ENCODE results near the gene CFAP73. TPM values are rescaled to one million over a fixed set of nuclear protein-coding genes. Genes with fewer than 3 reads are reported as not detected.

The CFAP73 gene
- polyA plus RNA-seq, 1 donor from 2014 or later = not detected

DNA sequence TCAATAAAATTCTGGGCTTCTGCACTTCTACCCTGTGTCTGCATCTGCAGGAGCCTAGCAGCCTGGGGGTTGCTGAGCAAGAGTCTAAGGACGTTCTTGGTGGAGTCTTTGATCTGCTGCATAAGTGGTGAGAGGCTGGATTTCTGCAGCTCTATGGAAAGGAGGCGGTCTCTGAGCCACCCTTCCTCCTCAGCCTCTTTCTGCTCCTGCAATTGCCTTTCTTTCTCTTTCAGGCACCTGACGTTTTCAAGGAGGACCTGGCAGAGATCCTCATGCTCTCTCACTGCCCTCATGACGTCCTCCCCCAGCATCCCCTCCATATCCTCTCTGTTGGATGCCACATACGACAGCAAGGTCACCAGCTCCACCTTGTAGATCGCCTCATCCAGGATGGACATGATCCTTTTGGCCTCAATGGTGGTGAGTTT is 58.1 kb downstream of the CFAP73 start:
- Histone ChIP-seq H3K4me2 (ENCODE audit: low read length) (no peak overlapping the region), H2AFZ (ENCODE audit: low read depth, low read length) (no peak overlapping the region), H3K9me2 (ENCODE audit: insufficient read depth, low read length) (no peaks in the 10 kb centered on the region), H3K36me3 (ENCODE audit: insufficient read depth, low read length) (no peaks in the 10 kb centered on the region), H3K9me3 (ENCODE audit: low read length) (no peaks in the 10 kb centered on the region), H3F3A (ENCODE audit: insufficient read depth, low read length, poor library complexity, severe bottlenecking) (no peaks in the 10 kb centered on the region), H3K79me2 (replicated peaks; ENCODE audit: insufficient read depth, low read length) (no peaks in the 10 kb centered on the region), H4K20me1 (ENCODE audit: insufficient read depth) (no peaks in the 10 kb centered on the region), H3K4me3 (ENCODE audit: low read length) (no peak overlapping the region), H3K9ac (ENCODE audit: low read length) (no peak overlapping the region), H3K27me3 (ENCODE audit: insufficient read depth, low read depth, low read length) (no peaks in the 10 kb centered on the region), H3K27ac (ENCODE audit: low read length) (no peak overlapping the region)
- TF ChIP-seq, protein P1, sequence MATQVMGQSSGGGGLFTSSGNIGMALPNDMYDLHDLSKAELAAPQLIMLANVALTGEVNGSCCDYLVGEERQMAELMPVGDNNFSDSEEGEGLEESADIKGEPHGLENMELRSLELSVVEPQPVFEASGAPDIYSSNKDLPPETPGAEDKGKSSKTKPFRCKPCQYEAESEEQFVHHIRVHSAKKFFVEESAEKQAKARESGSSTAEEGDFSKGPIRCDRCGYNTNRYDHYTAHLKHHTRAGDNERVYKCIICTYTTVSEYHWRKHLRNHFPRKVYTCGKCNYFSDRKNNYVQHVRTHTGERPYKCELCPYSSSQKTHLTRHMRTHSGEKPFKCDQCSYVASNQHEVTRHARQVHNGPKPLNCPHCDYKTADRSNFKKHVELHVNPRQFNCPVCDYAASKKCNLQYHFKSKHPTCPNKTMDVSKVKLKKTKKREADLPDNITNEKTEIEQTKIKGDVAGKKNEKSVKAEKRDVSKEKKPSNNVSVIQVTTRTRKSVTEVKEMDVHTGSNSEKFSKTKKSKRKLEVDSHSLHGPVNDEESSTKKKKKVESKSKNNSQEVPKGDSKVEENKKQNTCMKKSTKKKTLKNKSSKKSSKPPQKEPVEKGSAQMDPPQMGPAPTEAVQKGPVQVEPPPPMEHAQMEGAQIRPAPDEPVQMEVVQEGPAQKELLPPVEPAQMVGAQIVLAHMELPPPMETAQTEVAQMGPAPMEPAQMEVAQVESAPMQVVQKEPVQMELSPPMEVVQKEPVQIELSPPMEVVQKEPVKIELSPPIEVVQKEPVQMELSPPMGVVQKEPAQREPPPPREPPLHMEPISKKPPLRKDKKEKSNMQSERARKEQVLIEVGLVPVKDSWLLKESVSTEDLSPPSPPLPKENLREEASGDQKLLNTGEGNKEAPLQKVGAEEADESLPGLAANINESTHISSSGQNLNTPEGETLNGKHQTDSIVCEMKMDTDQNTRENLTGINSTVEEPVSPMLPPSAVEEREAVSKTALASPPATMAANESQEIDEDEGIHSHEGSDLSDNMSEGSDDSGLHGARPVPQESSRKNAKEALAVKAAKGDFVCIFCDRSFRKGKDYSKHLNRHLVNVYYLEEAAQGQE (IDR thresholded peaks at IDR 0.05; ENCODE audit: borderline replicate concordance) = no peak
- TF ChIP-seq, protein P2, sequence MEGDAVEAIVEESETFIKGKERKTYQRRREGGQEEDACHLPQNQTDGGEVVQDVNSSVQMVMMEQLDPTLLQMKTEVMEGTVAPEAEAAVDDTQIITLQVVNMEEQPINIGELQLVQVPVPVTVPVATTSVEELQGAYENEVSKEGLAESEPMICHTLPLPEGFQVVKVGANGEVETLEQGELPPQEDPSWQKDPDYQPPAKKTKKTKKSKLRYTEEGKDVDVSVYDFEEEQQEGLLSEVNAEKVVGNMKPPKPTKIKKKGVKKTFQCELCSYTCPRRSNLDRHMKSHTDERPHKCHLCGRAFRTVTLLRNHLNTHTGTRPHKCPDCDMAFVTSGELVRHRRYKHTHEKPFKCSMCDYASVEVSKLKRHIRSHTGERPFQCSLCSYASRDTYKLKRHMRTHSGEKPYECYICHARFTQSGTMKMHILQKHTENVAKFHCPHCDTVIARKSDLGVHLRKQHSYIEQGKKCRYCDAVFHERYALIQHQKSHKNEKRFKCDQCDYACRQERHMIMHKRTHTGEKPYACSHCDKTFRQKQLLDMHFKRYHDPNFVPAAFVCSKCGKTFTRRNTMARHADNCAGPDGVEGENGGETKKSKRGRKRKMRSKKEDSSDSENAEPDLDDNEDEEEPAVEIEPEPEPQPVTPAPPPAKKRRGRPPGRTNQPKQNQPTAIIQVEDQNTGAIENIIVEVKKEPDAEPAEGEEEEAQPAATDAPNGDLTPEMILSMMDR (IDR thresholded peaks at IDR 0.05; ENCODE audit: poor library complexity, severe bottlenecking) = no peak
- TF ChIP-seq EP300 (conservative IDR thresholded peaks at IDR 0.05; ENCODE audit: poor library complexity, severe bottlenecking) (no peak), RAD21 (conservative IDR thresholded peaks at IDR 0.05) (no peak), POLR2AphosphoS5 (IDR thresholded peaks at IDR 0.05) (no peak), SMC3 (conservative IDR thresholded peaks at IDR 0.05; ENCODE audit: poor library complexity) (no peak)

DNA sequence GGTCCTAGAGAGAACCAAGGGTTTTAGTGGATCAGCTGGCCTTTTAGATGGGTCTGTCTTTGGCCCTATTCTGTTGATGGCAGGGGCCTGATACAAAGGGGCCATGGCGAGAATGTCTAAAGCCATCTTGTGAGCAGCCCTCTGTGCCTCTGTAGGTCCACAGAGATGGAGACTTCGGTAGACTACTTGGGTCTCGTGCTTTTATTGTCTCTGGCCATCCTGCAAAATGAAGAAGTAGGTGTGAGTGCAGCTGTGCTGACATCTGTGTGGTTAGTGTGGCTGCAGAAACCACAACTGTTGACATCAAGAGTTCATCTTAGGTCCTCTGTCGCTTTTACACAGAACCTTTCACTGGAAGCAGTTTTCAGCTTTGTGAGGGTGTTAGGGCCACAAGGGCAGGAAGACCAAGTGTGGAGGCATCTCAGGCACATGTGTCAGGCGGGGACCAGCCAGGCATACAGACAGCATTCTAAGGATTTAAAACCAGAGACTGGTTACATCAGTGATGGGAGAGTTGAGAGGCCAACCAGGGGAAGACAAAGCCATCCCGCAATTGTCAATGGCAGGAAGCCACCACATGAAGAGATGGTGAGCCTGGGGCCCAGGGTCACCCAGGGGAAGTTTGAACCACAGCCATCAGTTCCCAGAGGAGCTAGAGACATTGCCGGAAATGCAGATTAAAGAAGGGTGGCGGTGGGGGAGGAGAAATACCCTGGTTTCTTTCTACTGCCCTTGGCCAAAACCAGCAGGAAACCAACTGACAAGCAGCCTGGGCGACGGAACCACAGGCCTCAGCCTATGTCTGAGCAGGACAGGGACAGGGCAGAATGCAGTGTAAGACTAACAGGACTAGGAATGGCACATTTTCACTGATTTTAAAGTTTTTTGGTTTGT is 58.8 kb downstream of the CFAP73 start:
- Histone ChIP-seq H3K27me3 (ENCODE audit: insufficient read depth, low read depth, low read length) (no peaks in the 10 kb centered on the region), H4K20me1 (ENCODE audit: insufficient read depth) (no peaks in the 10 kb centered on the region), H3K27ac (ENCODE audit: low read length) (no peak overlapping the region), H3K9ac (ENCODE audit: low read length) (no peak overlapping the region), H3K79me2 (replicated peaks; ENCODE audit: insufficient read depth, low read length) (no peaks in the 10 kb centered on the region), H3F3A (ENCODE audit: insufficient read depth, low read length, poor library complexity, severe bottlenecking) (no peaks in the 10 kb centered on the region), H3K4me3 (ENCODE audit: low read length) (no peak overlapping the region), H3K9me2 (ENCODE audit: insufficient read depth, low read length) (no peaks in the 10 kb centered on the region), H3K36me3 (ENCODE audit: insufficient read depth, low read length) (no peaks in the 10 kb centered on the region), H3K4me2 (ENCODE audit: low read length) (no peak overlapping the region), H2AFZ (ENCODE audit: low read depth, low read length) (no peak overlapping the region), H3K9me3 (ENCODE audit: low read length) (no peaks in the 10 kb centered on the region)
- TF ChIP-seq, protein P2 (IDR thresholded peaks at IDR 0.05; ENCODE audit: poor library complexity, severe bottlenecking) = no peak
- TF ChIP-seq POLR2AphosphoS5 (IDR thresholded peaks at IDR 0.05) (no peak), TAF1 (IDR thresholded peaks at IDR 0.05; ENCODE audit: low read depth) (no peak), MXI1 (conservative IDR thresholded peaks at IDR 0.05; ENCODE audit: poor library complexity, severe bottlenecking) (no peak), EZH2 (IDR thresholded peaks at IDR 0.05; ENCODE audit: borderline replicate concordance, insufficient read depth, low read length, poor library complexity, severe bottlenecking) (no peak), SMC3 (conservative IDR thresholded peaks at IDR 0.05; ENCODE audit: poor library complexity) (no peak), RAD21 (conservative IDR thresholded peaks at IDR 0.05) (no peak), EP300 (conservative IDR thresholded peaks at IDR 0.05; ENCODE audit: poor library complexity, severe bottlenecking) (no peak)
- TF ChIP-seq, protein P1 (IDR thresholded peaks at IDR 0.05; ENCODE audit: borderline replicate concordance) = no peak

Data from neural cell (in vitro differentiated cells).